Measurements from ENCODE around the gene IFT20.

- no peak for TF ChIP-seq CTCF (IDR thresholded peaks at IDR 0.05)
- TF ChIP-seq POLR2A (IDR thresholded peaks at IDR 0.05): no peak
- no peak for TF ChIP-seq POLR2AphosphoS5 (IDR thresholded peaks at IDR 0.05)
Measured at GRCh38 chr17:28384281-28385036, 49.2 kb upstream of the IFT20 start.
